H9 (cell line): Measurements from ENCODE around the gene GSTP1. TPM values are rescaled to one million over a fixed set of nuclear protein-coding genes. Genes with fewer than 3 reads are reported as not detected.

Experiments
- DNase-seq: peaks from one replicate; pipeline ENCODE4 v3.0.0-alpha.2; 2017
- H2AFZ ChIP-seq: one replicate; pipeline ENCODE4 v1.6.1; 2013; ENCODE audit warnings: mild to moderate bottlenecking, low read length, control low read depth, moderate library complexity
- H2AK5ac ChIP-seq: 2 replicates; pipeline ENCODE4 v1.6.1; 2013; ENCODE audit warnings: low read length, control low read depth, mixed read lengths; ENCODE audit not compliant: insufficient read length
- H2BK120ac ChIP-seq: one replicate; pipeline ENCODE4 v1.6.1; 2013; ENCODE audit warnings: low read depth, mild to moderate bottlenecking, low read length, control low read depth, inconsistent platforms; ENCODE audit not compliant: poor library complexity, severe bottlenecking
- H2BK12ac ChIP-seq: 2 replicates; pipeline ENCODE4 v1.6.1; 2013; ENCODE audit warnings: low read length, control low read depth, mixed read lengths, low read depth; ENCODE audit not compliant: insufficient read length
- H2BK15ac ChIP-seq: 2 replicates; pipeline ENCODE4 v1.6.1; 2013; ENCODE audit warnings: low read depth, low read length, control low read depth
- H2BK20ac ChIP-seq: one replicate; pipeline ENCODE4 v1.6.1; 2013; ENCODE audit warnings: low read depth, mild to moderate bottlenecking, low read length, control low read depth, inconsistent platforms; ENCODE audit not compliant: poor library complexity, severe bottlenecking
- H2BK5ac ChIP-seq: 2 replicates; pipeline ENCODE4 v1.6.1; 2013; ENCODE audit warnings: low read length, control low read depth, mixed read lengths; ENCODE audit not compliant: insufficient read length
- H3K14ac ChIP-seq: 2 replicates; pipeline ENCODE4 v1.6.1; 2013; ENCODE audit warnings: low read length, control low read depth; ENCODE audit not compliant: insufficient read depth
- H3K18ac ChIP-seq: 2 replicates; pipeline ENCODE4 v1.6.1; 2013; ENCODE audit warnings: low read depth, mild to moderate bottlenecking, mixed read lengths, low read length, control low read depth; ENCODE audit not compliant: insufficient read length
- H3K23ac ChIP-seq: 2 replicates; pipeline ENCODE4 v1.6.1; 2013; ENCODE audit warnings: low read length, control low read depth, mixed read lengths, low read depth; ENCODE audit not compliant: insufficient read length
- H3K23me2 ChIP-seq: 2 replicates; pipeline ENCODE4 v1.6.1; 2013; ENCODE audit warnings: low read depth, mild to moderate bottlenecking, mixed read lengths, low read length, control low read depth; ENCODE audit not compliant: insufficient read length, poor library complexity, severe bottlenecking
- H3K27ac ChIP-seq: 2 replicates; pipeline ENCODE4 v1.5.1; 2013; ENCODE audit warnings: low read length, control low read depth, mixed read lengths, low read depth; ENCODE audit not compliant: insufficient read length
- H3K27me3 ChIP-seq: 2 replicates; pipeline ENCODE4 v1.6.1; 2013; ENCODE audit warnings: low read length, control low read depth, inconsistent platforms; ENCODE audit not compliant: insufficient read depth
- H3K4ac ChIP-seq: 2 replicates; pipeline ENCODE4 v1.6.1; 2013; ENCODE audit warnings: low read depth, mild to moderate bottlenecking, control low read depth, inconsistent platforms, low read length, moderate library complexity
- H3K4me1 ChIP-seq: 2 replicates; pipeline ENCODE4 v1.6.1; 2013; ENCODE audit warnings: low read length, control low read depth, inconsistent platforms; ENCODE audit not compliant: insufficient read depth
- H3K4me2 ChIP-seq: 2 replicates; pipeline ENCODE4 v1.6.1; 2013; ENCODE audit warnings: low read length, control low read depth, mixed read lengths; ENCODE audit not compliant: insufficient read length, insufficient read depth
- H3K56ac ChIP-seq: 2 replicates; pipeline ENCODE4 v1.6.1; 2013; ENCODE audit warnings: low read depth, mild to moderate bottlenecking, mixed read lengths, low read length, control low read depth; ENCODE audit not compliant: insufficient read length
- H3K79me1 ChIP-seq: 2 replicates; pipeline ENCODE4 v1.6.1; 2013; ENCODE audit warnings: low read depth, mild to moderate bottlenecking, moderate library complexity, low read length, control low read depth, inconsistent platforms; ENCODE audit not compliant: insufficient read depth, poor library complexity, severe bottlenecking
- H3K79me2 ChIP-seq: 2 replicates; pipeline ENCODE4 v1.6.1; 2013; ENCODE audit warnings: low read length, control low read depth, inconsistent platforms; ENCODE audit not compliant: insufficient read depth
- H3K9ac ChIP-seq: 2 replicates; pipeline ENCODE4 v1.6.1; 2013; ENCODE audit warnings: low read length, control low read depth, mixed read lengths; ENCODE audit not compliant: insufficient read length; ENCODE audit errors: extremely low read depth
- H3K9me3 ChIP-seq: one replicate; pipeline ENCODE4 v1.6.1; 2013; ENCODE audit warnings: low read depth, low read length, inconsistent platforms; ENCODE audit not compliant: control insufficient read depth
- H3T11ph ChIP-seq: one replicate; pipeline ENCODE4 v1.6.1; 2013; ENCODE audit warnings: mild to moderate bottlenecking, low read length, control low read depth, inconsistent platforms
- H4K20me1 ChIP-seq: one replicate; pipeline ENCODE4 v1.6.1; 2013; ENCODE audit not compliant: control insufficient read depth, insufficient read length, insufficient read depth
- H4K5ac ChIP-seq: 2 replicates; pipeline ENCODE4 v1.6.1; 2013; ENCODE audit warnings: low read depth, mild to moderate bottlenecking, mixed read lengths, low read length, control low read depth; ENCODE audit not compliant: insufficient read length
- H4K8ac ChIP-seq: replicated peaks from 2 replicates; pipeline ENCODE4 v1.6.1; 2013; ENCODE audit warnings: low read length, control low read depth, mixed read lengths, low read depth; ENCODE audit not compliant: insufficient read length
- H4K91ac ChIP-seq: 2 replicates; pipeline ENCODE4 v1.6.1; 2013; ENCODE audit warnings: low read depth, mild to moderate bottlenecking, moderate library complexity, mixed read lengths, low read length, control low read depth; ENCODE audit not compliant: insufficient read length
- H3K27ac Mint-ChIP-seq, 3 experiments: 2 replicates in 2 of 3; 3 replicates in 1 of 3; pipeline ENCODE4 v1.8.0; 2020 to 2021; ENCODE audit warnings: mixed read lengths in 3 of 3, mild to moderate bottlenecking in 1 of 3, moderate library complexity in 1 of 3
- H3K27me3 Mint-ChIP-seq: 2 replicates; pipeline ENCODE4 v1.8.0; 2021; ENCODE audit warnings: low read depth, mild to moderate bottlenecking, moderate library complexity, mixed read lengths
- H3K36me3 Mint-ChIP-seq, 3 experiments: 2 replicates in 2 of 3; 3 replicates in 1 of 3; pipeline ENCODE4 v1.8.0; 2020 to 2021; ENCODE audit warnings: low read depth in 3 of 3, mixed read lengths in 3 of 3; ENCODE audit not compliant: insufficient read depth in 1 of 3
- H3K4me1 Mint-ChIP-seq, 2 experiments: 2 replicates each; pipeline ENCODE4 v1.8.0; 2020; ENCODE audit warnings: mixed read lengths in 2 of 2
- H3K4me3 Mint-ChIP-seq, 2 experiments: 2 replicates in 1 of 2; 3 replicates in 1 of 2; pipeline ENCODE4 v1.8.0; 2020 to 2021; ENCODE audit warnings: mild to moderate bottlenecking in 2 of 2, mixed read lengths in 2 of 2, moderate library complexity in 1 of 2
- H3K9me3 Mint-ChIP-seq, 2 experiments: 2 replicates in 1 of 2; 3 replicates in 1 of 2; pipeline ENCODE4 v1.8.0; 2020; ENCODE audit warnings: mild to moderate bottlenecking in 2 of 2, mixed read lengths in 2 of 2, moderate library complexity in 1 of 2
- CTCF ChIP-seq: fragments of 200-600 bp; sonication (generic); conservative IDR thresholded peaks from 3 replicates; pipeline ENCODE4 v1.8.0; 2021; ENCODE audit warnings: antibody characterized with exemption, mild to moderate bottlenecking
- WGBS: extraction: QIAGEN DNeasy Blood & Tissue Kit; methylation state at CpG from one replicate; pipeline ENCODE4 v1.1.7; 2013; ENCODE audit warnings: missing lambda C conversion rate, low lambda C conversion rate, mixed read lengths; ENCODE audit not compliant: insufficient read length; ENCODE audit errors: extremely low coverage; 5-methylcytosine and 5-hydroxymethylcytosine counted together
- total RNA-seq: library from RNA; stranded (reverse); gene quantifications from 2 replicates; pipeline ENCODE4 v1.2.1, GENCODE V29; 2021

Gene GSTP1
- total RNA-seq, 1 experiment from 2014 or later = 1,469 TPM

GRCh38 chr11:67608486-67608885 is 24.9 kb downstream of the GSTP1 start:
- no peaks in the 10 kb centered on the region for H3K9me3 ChIP-seq
- Mint-ChIP-seq H3K4me1 (peaks cover 29 to 31% of the 10 kb centered on the region in 2 experiments), H3K36me3 (peaks cover 13 to 38% (median 35%) of the 10 kb centered on the region in 3 experiments), H3K9me3 (no peaks in the 10 kb centered on the region; a peak in 2 of 5 replicates), H3K27me3 (peaks cover 9% of the 10 kb centered on the region; the same call in 1 of the 2 replicates), H3K4me3 (peak overlapping the region; percentile 88 to 95; a peak in 4 of 5 replicates), H3K27ac (peak overlapping the region in 1 of 3 experiments; percentile 81; a peak in 1 of 7 replicates)
- no peaks in the 10 kb centered on the region for H3K79me1 ChIP-seq
- no peak overlapping the region for H2BK12ac ChIP-seq
- no peak overlapping the region for H3K14ac ChIP-seq
- H3T11ph ChIP-seq = no peak overlapping the region
- DNase-seq = no peak
- no peak overlapping the region for H2AFZ ChIP-seq
- H2BK5ac ChIP-seq = no peak overlapping the region
- no peak overlapping the region for H3K9ac ChIP-seq
- H3K23ac ChIP-seq = no peak overlapping the region
- no peak overlapping the region for H2BK120ac ChIP-seq
- TF ChIP-seq CTCF = no peak
- H4K91ac ChIP-seq = no peak overlapping the region
- no peaks in the 10 kb centered on the region for H3K27me3 ChIP-seq
- no CpG with 5 or more reads among the region's 8 CpGs for WGBS
- H3K56ac ChIP-seq = no peak overlapping the region
- H3K23me2 ChIP-seq = peaks cover 9% of the 10 kb centered on the region
- no peak overlapping the region for H2BK15ac ChIP-seq
- H3K79me2 ChIP-seq = no peaks in the 10 kb centered on the region
- no peaks in the 10 kb centered on the region for H3K4me1 ChIP-seq
- no peak overlapping the region for H2BK20ac ChIP-seq
- no peak overlapping the region for H3K4ac ChIP-seq
- no peak overlapping the region for H3K27ac ChIP-seq
- H3K18ac ChIP-seq = no peak overlapping the region
- H3K4me2 ChIP-seq = no peak overlapping the region
- H4K20me1 ChIP-seq = no peaks in the 10 kb centered on the region
- no peak overlapping the region for H4K8ac ChIP-seq
- H2AK5ac ChIP-seq = no peak overlapping the region
- no peak overlapping the region for H4K5ac ChIP-seq
